Calu3 (cell line): ENCODE data around the gene ERFE. TPM values are rescaled to one million over a fixed set of nuclear protein-coding genes. Genes with fewer than 3 reads are reported as not detected.

Source experiments
- BruUV-seq: library from RNA; stranded (reverse); fragments of 400-500 nt; replicated peaks from 2 replicates; lab custom pipeline; 2021; lab: Mats Ljungman, UMichigan
- CTCF ChIA-PET: fragments of 300-600 bp; sonication (Branson Sonifier 250); formaldehyde crosslinking; loops from one replicate; lab custom pipeline; 2022; ENCODE audit warnings: antibody characterized with exemption; lab: Charles Lee
- DNase-seq: peaks from one replicate; pipeline ENCODE4 v3.0.0; 2022
- H3K27ac Mint-ChIP-seq: one replicate; pipeline ENCODE4 v1.8.0; 2022; ENCODE audit warnings: mixed read lengths; ENCODE audit not compliant: unreplicated experiment
- H3K27me3 Mint-ChIP-seq: one replicate; pipeline ENCODE4 v1.8.0; 2022; ENCODE audit warnings: mixed read lengths; ENCODE audit not compliant: unreplicated experiment
- H3K36me3 Mint-ChIP-seq: one replicate; pipeline ENCODE4 v1.8.0; 2022; ENCODE audit warnings: mild to moderate bottlenecking, moderate library complexity, mixed read lengths; ENCODE audit not compliant: insufficient read depth, unreplicated experiment
- H3K4me1 Mint-ChIP-seq: one replicate; pipeline ENCODE4 v1.8.0; 2022; ENCODE audit warnings: mild to moderate bottlenecking, low read depth, mixed read lengths; ENCODE audit not compliant: unreplicated experiment
- H3K4me3 Mint-ChIP-seq: one replicate; pipeline ENCODE4 v1.8.0; 2022; ENCODE audit warnings: mild to moderate bottlenecking, low read depth, moderate library complexity, mixed read lengths; ENCODE audit not compliant: unreplicated experiment
- H3K9me3 Mint-ChIP-seq: one replicate; pipeline ENCODE4 v1.8.0; 2022; ENCODE audit warnings: low read depth, mixed read lengths; ENCODE audit not compliant: unreplicated experiment
- CTCF ChIP-seq: fragments of 200-600 bp; IDR thresholded peaks from one replicate; pipeline ENCODE4 v1.8.0; 2022; ENCODE audit warnings: antibody characterized with exemption; ENCODE audit not compliant: unreplicated experiment
- intact Hi-C: fragments of 100-400 bp; cut with micrococcal nuclease; formaldehyde crosslinking; loops from one replicate; pipeline ENCODE4 v1.10.0; 2022; ENCODE audit not compliant: unreplicated experiment
- total RNA-seq: library from RNA; stranded (reverse); gene quantifications from 2 replicates; pipeline ENCODE4 v1.2.3, GENCODE V29; 2022

Gene ERFE
- total RNA-seq, 1 experiment from 2014 or later: 4.0 TPM

DNA sequence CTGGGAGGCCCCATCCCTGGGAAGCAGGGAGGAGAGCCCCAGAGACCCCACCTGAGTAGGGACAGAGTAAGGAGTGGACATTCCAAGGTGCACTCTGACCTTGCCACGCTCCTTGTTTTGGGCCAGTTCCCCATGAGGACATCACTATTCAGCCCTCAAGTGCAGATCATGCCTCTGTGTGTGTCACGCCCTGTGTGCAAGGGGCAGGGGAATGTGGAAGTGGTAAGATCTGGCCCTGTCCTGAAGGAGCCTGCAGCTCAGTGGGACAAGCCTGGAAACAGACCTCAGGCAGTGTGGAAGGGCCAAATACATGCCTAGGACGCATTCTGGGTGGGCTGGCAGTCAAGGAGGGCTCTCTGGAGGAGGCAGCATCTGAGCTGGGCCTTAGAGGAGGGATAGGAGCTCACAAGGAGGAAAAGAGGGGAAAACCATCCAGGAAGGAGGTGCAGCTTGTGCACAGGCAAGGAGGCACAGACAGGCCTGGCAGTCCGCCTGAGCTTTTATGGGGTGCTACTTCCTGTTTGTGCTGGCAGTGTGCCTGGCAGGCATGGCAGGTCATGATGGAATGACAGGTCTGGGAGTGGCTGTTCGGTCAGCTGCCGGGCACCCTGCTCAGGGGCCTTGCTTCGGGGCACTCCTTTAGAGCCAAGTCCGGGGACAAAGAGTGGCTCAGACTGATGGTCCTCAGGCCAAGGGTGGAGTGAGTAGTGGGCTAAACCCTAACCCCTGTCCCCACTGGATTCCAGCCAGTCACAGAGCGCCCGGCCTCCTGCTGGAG lies 17.0 kb upstream of the ERFE start:
- Mint-ChIP-seq H3K36me3 (peaks cover 10% of the 10 kb centered on the region), H3K4me3 (peak overlapping the region; percentile 2), H3K27ac (peak overlapping the region; percentile 42), H3K9me3 (no peaks in the 10 kb centered on the region), H3K4me1 (peaks cover 28% of the 10 kb centered on the region), H3K27me3 (no peaks in the 10 kb centered on the region)
- TF ChIP-seq CTCF: no peak
- no TSS peak for BruUV-seq
- peak; percentile 91 for DNase-seq
- CTCF ChIA-PET: interaction anchor here (0.5 to 1.2 kb wide), 3 partner anchors 28 to 629 kb away, joined by 3 to 4 read pairs (median 3); no protein-coding TSS in a partner anchor
- intact Hi-C loops: loop anchor here (5.0 kb wide), 1 partner anchor 79 kb away; the partner anchor contains the start of gene SCLY

- no TSS peak for BruUV-seq
- CTCF ChIA-PET: interaction anchor here (1.1 to 1.2 kb wide), 2 partner anchors 27 to 81 kb away, joined by 3 read pairs; no protein-coding TSS in a partner anchor
- DNase-seq: peak; percentile 37
- intact Hi-C loops: loop anchor here (5.0 kb wide), 1 partner anchor 80 kb away; the partner anchor contains the start of gene SCLY
- H3K4me3 Mint-ChIP-seq: peak overlapping the region; percentile 2
- H3K4me1 Mint-ChIP-seq: peaks cover 28% of the 10 kb centered on the region
- peak; percentile 13 for TF ChIP-seq CTCF
- no peaks in the 10 kb centered on the region for H3K9me3 Mint-ChIP-seq
- H3K27me3 Mint-ChIP-seq: no peaks in the 10 kb centered on the region
- peaks cover 10% of the 10 kb centered on the region for H3K36me3 Mint-ChIP-seq
- H3K27ac Mint-ChIP-seq: peak overlapping the region; percentile 42
These were observed 16.2 kb upstream of the ERFE start for GRCh38 chr2:238142382-238143205.

GRCh38 chr2:238143239-238143951 lies 15.4 kb upstream of the ERFE start:
- TF ChIP-seq CTCF: no peak
- Mint-ChIP-seq H3K9me3 (no peaks in the 10 kb centered on the region), H3K27ac (no peak overlapping the region), H3K4me1 (peaks cover 28% of the 10 kb centered on the region), H3K36me3 (peaks cover 10% of the 10 kb centered on the region), H3K4me3 (no peak overlapping the region), H3K27me3 (no peaks in the 10 kb centered on the region)
- CTCF ChIA-PET: no interaction called here
- no TSS peak for BruUV-seq
- peak; percentile 89 for DNase-seq
- intact Hi-C loops: loop anchor here (5.0 kb wide), 1 partner anchor 81 kb away; the partner anchor contains the start of gene SCLY

DNA sequence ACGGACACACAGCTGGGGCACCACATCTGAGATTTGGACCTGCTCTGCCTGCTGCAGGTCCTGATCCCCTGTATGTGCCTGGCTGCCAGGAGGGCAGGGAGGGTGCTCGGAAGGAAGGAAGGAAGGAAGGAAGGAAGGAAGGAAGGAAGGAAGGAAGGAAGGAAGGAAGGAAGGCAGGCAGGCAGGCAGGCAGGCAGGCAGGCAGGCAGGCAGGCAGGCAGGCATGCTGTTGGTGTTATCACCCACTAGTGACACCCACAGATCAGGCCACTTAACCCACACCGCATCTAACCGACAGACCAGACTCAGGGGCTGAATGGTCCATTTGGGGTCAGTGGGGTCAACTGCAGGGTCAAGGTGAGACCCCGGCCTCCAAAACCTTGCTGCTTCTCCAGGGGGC lies 14.5 kb upstream of the ERFE start:
- CTCF ChIA-PET: no interaction called here
- peaks cover 28% of the 10 kb centered on the region for H3K4me1 Mint-ChIP-seq
- no TSS peak for BruUV-seq

More for the DNA sequence above, 14.5 kb upstream of the ERFE start:
- H3K4me3 Mint-ChIP-seq: no peak overlapping the region
- no peak overlapping the region for H3K27ac Mint-ChIP-seq
- DNase-seq: no peak
- H3K36me3 Mint-ChIP-seq: peaks cover 10% of the 10 kb centered on the region
- no peaks in the 10 kb centered on the region for H3K27me3 Mint-ChIP-seq
- intact Hi-C loops: loop anchor here (5.0 kb wide), 1 partner anchor 82 kb away; the partner anchor contains the start of gene SCLY
- no peak for TF ChIP-seq CTCF
- H3K9me3 Mint-ChIP-seq: no peaks in the 10 kb centered on the region
